GM10266 (cell line): Measurements from ENCODE around the gene ANTXR2.

Experiments
- DNase-seq: peaks from one replicate; pipeline ENCODE4 v3.0.0; 2012; ENCODE audit errors: extremely low spot score
- TF ChIP-seq, protein P1 (sequence below): IDR thresholded peaks from 2 replicates; pipeline ENCODE4 v1.5.1; 2012; ENCODE audit warnings: mild to moderate bottlenecking, low read depth; ENCODE audit not compliant: control insufficient read depth, insufficient read depth; ENCODE audit errors: missing control alignments

The ANTXR2 gene

DNA sequence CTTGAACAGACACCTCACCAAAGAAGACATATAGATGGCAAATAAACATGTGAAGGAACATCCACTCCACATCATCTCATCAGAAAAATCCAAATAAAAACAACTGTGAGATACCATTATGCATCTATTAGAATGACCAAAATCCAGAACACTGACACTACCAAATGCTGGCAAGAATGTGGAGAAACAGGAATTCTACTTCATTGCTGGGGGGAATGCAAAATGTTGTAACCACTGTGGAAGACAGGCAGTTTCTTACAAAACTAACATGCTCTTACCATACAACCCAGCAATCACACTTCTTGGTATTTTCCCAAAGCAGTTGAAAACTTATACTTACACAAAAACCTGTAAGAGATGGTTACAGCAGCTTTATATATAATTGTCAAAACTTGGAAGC, 38.2 kb upstream of the ANTXR2 start:
- TF ChIP-seq, protein P1, sequence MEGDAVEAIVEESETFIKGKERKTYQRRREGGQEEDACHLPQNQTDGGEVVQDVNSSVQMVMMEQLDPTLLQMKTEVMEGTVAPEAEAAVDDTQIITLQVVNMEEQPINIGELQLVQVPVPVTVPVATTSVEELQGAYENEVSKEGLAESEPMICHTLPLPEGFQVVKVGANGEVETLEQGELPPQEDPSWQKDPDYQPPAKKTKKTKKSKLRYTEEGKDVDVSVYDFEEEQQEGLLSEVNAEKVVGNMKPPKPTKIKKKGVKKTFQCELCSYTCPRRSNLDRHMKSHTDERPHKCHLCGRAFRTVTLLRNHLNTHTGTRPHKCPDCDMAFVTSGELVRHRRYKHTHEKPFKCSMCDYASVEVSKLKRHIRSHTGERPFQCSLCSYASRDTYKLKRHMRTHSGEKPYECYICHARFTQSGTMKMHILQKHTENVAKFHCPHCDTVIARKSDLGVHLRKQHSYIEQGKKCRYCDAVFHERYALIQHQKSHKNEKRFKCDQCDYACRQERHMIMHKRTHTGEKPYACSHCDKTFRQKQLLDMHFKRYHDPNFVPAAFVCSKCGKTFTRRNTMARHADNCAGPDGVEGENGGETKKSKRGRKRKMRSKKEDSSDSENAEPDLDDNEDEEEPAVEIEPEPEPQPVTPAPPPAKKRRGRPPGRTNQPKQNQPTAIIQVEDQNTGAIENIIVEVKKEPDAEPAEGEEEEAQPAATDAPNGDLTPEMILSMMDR: no peak
- DNase-seq: no peak

GRCh38 chr4:80107374-80107773, 34.3 kb upstream of the ANTXR2 start:
- TF ChIP-seq, protein P1: no peak
- no peak for DNase-seq

GRCh38 chr4:80104927-80105326, 31.9 kb upstream of the ANTXR2 start:
- no peak for DNase-seq
- TF ChIP-seq, protein P1: no peak

DNA sequence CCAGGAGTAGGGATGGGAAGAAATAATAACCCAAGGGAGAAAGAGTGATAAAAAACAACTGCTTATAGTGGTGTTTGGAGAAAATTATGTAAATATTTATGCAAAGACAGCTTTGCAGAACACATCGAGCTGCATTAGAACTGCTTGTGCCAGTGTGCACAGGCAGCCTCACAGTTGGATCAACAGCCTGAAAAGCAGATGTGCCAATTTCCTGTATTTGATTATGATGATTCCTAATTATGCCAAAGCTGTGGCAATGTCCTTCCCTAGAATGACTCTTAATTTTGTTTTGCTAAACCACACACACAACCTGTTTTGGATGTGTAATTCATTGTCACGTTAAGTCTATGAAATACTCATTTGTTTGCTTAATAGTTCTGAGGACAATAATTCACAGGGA, 30.6 kb upstream of the ANTXR2 start:
- no peak for DNase-seq
- TF ChIP-seq, protein P1: no peak

DNA sequence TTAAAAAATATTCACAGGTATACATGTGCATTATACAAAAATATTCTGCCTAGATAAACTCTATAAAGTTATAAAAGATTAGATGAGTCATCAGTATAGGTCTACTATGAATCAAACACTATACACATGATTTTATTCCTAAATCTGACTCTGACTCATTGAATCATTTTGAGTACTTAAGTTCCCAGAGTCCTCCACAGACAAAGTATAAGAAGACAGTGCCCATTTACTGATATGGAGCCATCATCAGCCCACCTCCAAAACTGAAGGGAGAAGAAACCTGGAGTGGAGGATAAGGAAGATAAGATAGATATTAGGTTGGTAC, 28.7 kb upstream of the ANTXR2 start:
- TF ChIP-seq, protein P1: no peak
- DNase-seq: no peak

GRCh38 chr4:80101071-80101791, 28.2 kb upstream of the ANTXR2 start:
- DNase-seq: no peak
- TF ChIP-seq, protein P1: no peak

- TF ChIP-seq, protein P1: no peak
- no peak for DNase-seq
Observed at GRCh38 chr4:80099671-80100070, 26.6 kb upstream of the ANTXR2 start.
